ENCODE measurements around the gene MLF2. TPM values are rescaled to one million over a fixed set of nuclear protein-coding genes. Genes with fewer than 3 reads are reported as not detected.
"Not testable (repeated sequence)": the region's sequence is repeated elsewhere in the genome, so short reads cannot be mapped to it uniquely, and the experiment has no call there.

Gene MLF2
- total RNA-seq, 2 experiments from 2014 or later: 114 to 121 TPM

- ATAC-seq (ENCODE audit: poor library complexity) (no peak), DNase-seq (no peak)
- no peak for TF ChIP-seq CTCF (IDR thresholded peaks at IDR 0.05)
- Mint-ChIP-seq H3K27ac (no peak overlapping the region), H3K9me3 (no peaks in the 10 kb centered on the region), H3K4me3 (no peak overlapping the region), H3K27me3 (peaks cover 7% of the 10 kb centered on the region), H3K4me1 (ENCODE audit: low read depth) (no peaks in the 10 kb centered on the region), H3K36me3 (ENCODE audit: low read depth) (no peaks in the 10 kb centered on the region)
- intact Hi-C loops (cut with DNase I, micrococcal nuclease): no loop called here
- Histone ChIP-seq H3K9me3 (ENCODE audit: control insufficient read depth in 1 of 2, insufficient read depth in 1 of 2, low read length in 2 of 2) (no peaks in the 10 kb centered on the region), H3K4me3 (ENCODE audit: low read length) (no peak overlapping the region), H3K36me3 (ENCODE audit: insufficient read depth, low read length) (no peaks in the 10 kb centered on the region), H3K27ac (ENCODE audit: low read depth in 1 of 2, low read length in 2 of 2) (no peak overlapping the region), H3K4me1 (ENCODE audit: insufficient read depth, low read length) (no peaks in the 10 kb centered on the region), H3K27me3 (ENCODE audit: control insufficient read depth in 1 of 2, insufficient read depth in 2 of 2, low read length in 2 of 2) (no peaks in the 10 kb centered on the region)
- CTCF ChIA-PET: no interaction called here
- POLR2A ChIA-PET: no interaction called here
Observed at GRCh38 chr12:6716874-6717437, 36.0 kb downstream of the MLF2 start.

GRCh38 chr12:6716031-6716873 lies 36.7 kb downstream of the MLF2 start:
- H3K27me3 Mint-ChIP-seq; H3K27ac ChIP-seq (ENCODE audit: low read depth in 1 of 2, low read length in 2 of 2); DNase-seq; H3K27me3 ChIP-seq (ENCODE audit: control insufficient read depth in 1 of 2, insufficient read depth in 2 of 2, low read length in 2 of 2); H3K9me3 ChIP-seq (ENCODE audit: control insufficient read depth in 1 of 2, insufficient read depth in 1 of 2, low read length in 2 of 2); H3K36me3 ChIP-seq (ENCODE audit: insufficient read depth, low read length); POLR2A ChIA-PET; H3K4me3 Mint-ChIP-seq; ATAC-seq (ENCODE audit: poor library complexity); H3K4me1 Mint-ChIP-seq (ENCODE audit: low read depth); H3K36me3 Mint-ChIP-seq (ENCODE audit: low read depth); H3K4me1 ChIP-seq (ENCODE audit: insufficient read depth, low read length); intact Hi-C loops (cut with DNase I, micrococcal nuclease); H3K4me3 ChIP-seq (ENCODE audit: low read length); CTCF ChIA-PET; H3K27ac Mint-ChIP-seq; H3K9me3 Mint-ChIP-seq: not testable (repeated sequence)

- ChIA-PET POLR2A (interaction anchor here (1.3 to 1.9 kb wide), 5 partner anchors 15 to 229 kb away, joined by 3 to 21 read pairs (median 3); partner anchors contain the start of genes COPS7A, SPSB2 and ZNF384), CTCF (no interaction called here)
- H3K27me3 Mint-ChIP-seq: peaks cover 25% of the 10 kb centered on the region
- ATAC-seq (ENCODE audit: poor library complexity): peak; percentile 84
- no peaks in the 10 kb centered on the region for H3K9me3 ChIP-seq (ENCODE audit: control insufficient read depth in 1 of 2, insufficient read depth in 1 of 2, low read length in 2 of 2)
- H3K27ac Mint-ChIP-seq: peak overlapping the region; percentile 79
- intact Hi-C loops (cut with DNase I, micrococcal nuclease): no loop called here
- peak overlapping the region in 1 of 2 donors; percentile 52 for H3K27ac ChIP-seq (ENCODE audit: low read depth in 1 of 2, low read length in 2 of 2)
- H3K27me3 ChIP-seq (ENCODE audit: control insufficient read depth in 1 of 2, insufficient read depth in 2 of 2, low read length in 2 of 2): peaks cover 5 to 7% of the 10 kb centered on the region in 2 experiments
- H3K9me3 Mint-ChIP-seq: no peaks in the 10 kb centered on the region
- no peak for TF ChIP-seq CTCF (IDR thresholded peaks at IDR 0.05)
- peak in 4 of 14 experiments; percentile 16 to 67 (median 39) for DNase-seq
- H3K4me1 Mint-ChIP-seq (ENCODE audit: low read depth): peaks cover 9% of the 10 kb centered on the region
- H3K36me3 ChIP-seq (ENCODE audit: insufficient read depth, low read length): no peaks in the 10 kb centered on the region
- peak overlapping the region; percentile 87 for H3K4me3 Mint-ChIP-seq
- H3K36me3 Mint-ChIP-seq (ENCODE audit: low read depth): no peaks in the 10 kb centered on the region
- H3K4me3 ChIP-seq (ENCODE audit: low read length): peak overlapping the region; percentile 36
- peaks cover 11% of the 10 kb centered on the region for H3K4me1 ChIP-seq (ENCODE audit: insufficient read depth, low read length)
Observed at GRCh38 chr12:6708960-6709394, 44.0 kb downstream of the MLF2 start.

DNA sequence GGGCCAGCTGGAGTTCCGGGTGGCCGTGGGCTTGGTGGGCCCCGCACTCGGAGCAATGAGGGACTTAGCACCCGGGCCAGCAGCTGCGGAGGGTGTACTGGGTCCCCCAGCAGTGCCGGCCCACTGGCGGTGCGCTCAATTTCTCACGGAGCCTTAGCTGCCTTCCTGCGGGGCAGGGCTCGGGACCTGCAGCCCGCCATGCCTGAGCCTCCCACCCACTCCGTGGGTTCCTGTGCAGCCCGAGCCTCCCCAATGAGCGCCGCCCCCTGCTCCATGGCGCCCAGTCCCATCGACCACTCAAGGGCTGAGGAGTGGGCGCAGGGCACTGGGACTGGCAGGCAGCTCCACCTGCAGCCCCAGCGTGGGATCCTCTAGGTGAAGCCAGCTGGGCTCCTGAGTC lies 44.6 kb downstream of the MLF2 start:
- Histone ChIP-seq H3K27me3 (ENCODE audit: control insufficient read depth in 1 of 2, insufficient read depth in 2 of 2, low read length in 2 of 2) (peaks cover 10 to 12% of the 10 kb centered on the region in 2 experiments), H3K4me1 (ENCODE audit: insufficient read depth, low read length) (peaks cover 11% of the 10 kb centered on the region)
- CTCF ChIA-PET; H3K4me1 Mint-ChIP-seq (ENCODE audit: low read depth); H3K9me3 Mint-ChIP-seq; H3K9me3 ChIP-seq (ENCODE audit: control insufficient read depth in 1 of 2, insufficient read depth in 1 of 2, low read length in 2 of 2); H3K27ac ChIP-seq (ENCODE audit: low read depth in 1 of 2, low read length in 2 of 2); H3K36me3 ChIP-seq (ENCODE audit: insufficient read depth, low read length); H3K4me3 ChIP-seq (ENCODE audit: low read length); intact Hi-C loops (cut with DNase I, micrococcal nuclease); H3K27ac Mint-ChIP-seq; ATAC-seq (ENCODE audit: poor library complexity); H3K4me3 Mint-ChIP-seq; H3K36me3 Mint-ChIP-seq (ENCODE audit: low read depth); DNase-seq: not testable (repeated sequence)
- POLR2A ChIA-PET: interaction anchor here (1.3 to 1.9 kb wide), 5 partner anchors 16 to 229 kb away, joined by 3 to 21 read pairs (median 3); partner anchors contain the start of genes COPS7A, SPSB2 and ZNF384
- peaks cover 32% of the 10 kb centered on the region for H3K27me3 Mint-ChIP-seq

Data from CD4-positive, alpha-beta T cell (primary cell).